Measurements from ENCODE around the gene CCDC179. TPM values are rescaled to one million over a fixed set of nuclear protein-coding genes. Genes with fewer than 3 reads are reported as not detected.

CCDC179 gene
- not detected in 2 replicates for total RNA-seq (2014; rRNA removed; shearing (Covaris generic); ENCODE audit: low replicate concordance)

- in situ Hi-C loops (cut with HindIII; ENCODE audit: low pct_unique_long_range_greater_than_20kb, low sequenced_read_pairs): no loop called here
- no peak for DNase-seq (ENCODE audit: low read depth)
These were observed at the start of gene CCDC179 for GRCh38 chr11:22860241-22860640. TSS of gene CCDC179 (minus strand) at chr11:22860474. CDS start at chr11:22860421, 53 bp downstream.

DNA sequence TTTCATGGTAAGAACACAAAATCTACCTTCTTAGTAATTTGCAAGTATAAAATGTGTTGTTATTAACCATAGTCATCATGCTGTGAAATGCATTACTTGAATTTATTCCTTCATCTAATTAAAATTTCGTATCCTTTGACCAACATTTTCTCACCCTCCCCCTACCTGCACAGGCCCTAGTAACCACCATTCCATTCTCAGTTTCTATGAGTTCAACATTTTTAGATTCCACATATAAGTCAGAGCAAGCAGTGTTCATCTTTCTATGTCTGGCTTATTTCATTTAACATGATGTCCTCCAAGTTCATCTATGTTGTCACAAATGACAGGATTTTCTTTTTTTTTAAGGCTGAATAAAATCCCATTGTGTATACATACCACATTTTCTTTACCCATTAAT lies 43.5 kb upstream of the CCDC179 start:
- DNase-seq (ENCODE audit: low read depth): no peak
- in situ Hi-C loops (cut with HindIII; ENCODE audit: low pct_unique_long_range_greater_than_20kb, low sequenced_read_pairs): no loop called here

- in situ Hi-C loops (cut with HindIII; ENCODE audit: low pct_unique_long_range_greater_than_20kb, low sequenced_read_pairs): no loop called here
- no peak for DNase-seq (ENCODE audit: low read depth)
These were observed 41.3 kb upstream of the CCDC179 start for GRCh38 chr11:22901603-22902002.

- in situ Hi-C loops (cut with HindIII; ENCODE audit: low pct_unique_long_range_greater_than_20kb, low sequenced_read_pairs): no loop called here
- no peak for DNase-seq (ENCODE audit: low read depth)
These were observed 40.7 kb upstream of the CCDC179 start for GRCh38 chr11:22900764-22901486.

DNA sequence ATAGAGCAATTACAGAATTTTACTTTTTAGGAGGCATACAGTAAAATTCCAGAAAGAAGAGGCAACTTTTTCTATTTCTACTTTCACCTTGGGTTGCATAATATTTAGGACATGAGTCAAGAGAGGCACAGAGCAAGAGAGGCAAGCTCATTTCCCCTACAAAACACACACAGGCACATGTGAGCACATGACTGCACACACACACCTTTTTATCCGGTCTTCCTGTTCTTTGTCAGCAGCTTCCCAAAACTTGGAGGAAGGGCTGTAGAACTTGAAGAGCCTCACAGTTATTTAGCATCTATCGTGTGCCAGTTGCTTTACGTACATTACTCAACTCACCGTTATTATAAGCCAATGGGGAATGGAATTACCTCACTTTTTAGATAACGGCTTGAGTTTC lies 37.8 kb upstream of the CCDC179 start:
- no peak for DNase-seq (ENCODE audit: low read depth)
- in situ Hi-C loops (cut with HindIII; ENCODE audit: low pct_unique_long_range_greater_than_20kb, low sequenced_read_pairs): no loop called here

- in situ Hi-C loops (cut with HindIII; ENCODE audit: low pct_unique_long_range_greater_than_20kb, low sequenced_read_pairs): no loop called here
- no peak for DNase-seq (ENCODE audit: low read depth)
These were observed 30.0 kb upstream of the CCDC179 start for GRCh38 chr11:22890227-22890626.

DNA sequence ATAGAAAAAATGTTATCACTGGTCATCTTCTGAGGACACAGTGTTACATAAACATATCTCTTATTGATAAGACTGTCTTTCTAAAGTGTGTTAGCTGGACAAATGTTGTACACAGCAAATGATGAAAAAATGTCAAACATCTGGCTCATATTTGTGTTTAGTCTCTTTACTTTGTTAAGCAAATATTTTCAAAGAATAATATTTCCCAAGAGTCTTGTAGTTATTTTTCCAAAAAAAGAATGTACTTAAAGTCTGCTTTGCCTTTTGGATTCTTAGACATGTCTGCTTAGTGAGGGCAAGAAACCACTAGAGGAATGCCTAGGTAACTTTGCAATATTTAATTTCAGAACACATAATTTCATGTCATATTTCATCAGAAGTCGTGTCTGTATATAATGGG lies 23.9 kb upstream of the CCDC179 start:
- in situ Hi-C loops (cut with HindIII; ENCODE audit: low pct_unique_long_range_greater_than_20kb, low sequenced_read_pairs): no loop called here

GRCh38 chr11:22879630-22880029 lies 19.4 kb upstream of the CCDC179 start:
- in situ Hi-C loops (cut with HindIII; ENCODE audit: low pct_unique_long_range_greater_than_20kb, low sequenced_read_pairs): no loop called here
- DNase-seq (ENCODE audit: low read depth): no peak

More for the DNA sequence above, 23.9 kb upstream of the CCDC179 start:
- no peak for DNase-seq (ENCODE audit: low read depth)

GRCh38 chr11:22878604-22879003 lies 18.3 kb upstream of the CCDC179 start:
- in situ Hi-C loops (cut with HindIII; ENCODE audit: low pct_unique_long_range_greater_than_20kb, low sequenced_read_pairs): no loop called here
- DNase-seq (ENCODE audit: low read depth): no peak

- in situ Hi-C loops (cut with HindIII; ENCODE audit: low pct_unique_long_range_greater_than_20kb, low sequenced_read_pairs): no loop called here
- no peak for DNase-seq (ENCODE audit: low read depth)
These were observed 17.8 kb upstream of the CCDC179 start for GRCh38 chr11:22878039-22878438.

DNA sequence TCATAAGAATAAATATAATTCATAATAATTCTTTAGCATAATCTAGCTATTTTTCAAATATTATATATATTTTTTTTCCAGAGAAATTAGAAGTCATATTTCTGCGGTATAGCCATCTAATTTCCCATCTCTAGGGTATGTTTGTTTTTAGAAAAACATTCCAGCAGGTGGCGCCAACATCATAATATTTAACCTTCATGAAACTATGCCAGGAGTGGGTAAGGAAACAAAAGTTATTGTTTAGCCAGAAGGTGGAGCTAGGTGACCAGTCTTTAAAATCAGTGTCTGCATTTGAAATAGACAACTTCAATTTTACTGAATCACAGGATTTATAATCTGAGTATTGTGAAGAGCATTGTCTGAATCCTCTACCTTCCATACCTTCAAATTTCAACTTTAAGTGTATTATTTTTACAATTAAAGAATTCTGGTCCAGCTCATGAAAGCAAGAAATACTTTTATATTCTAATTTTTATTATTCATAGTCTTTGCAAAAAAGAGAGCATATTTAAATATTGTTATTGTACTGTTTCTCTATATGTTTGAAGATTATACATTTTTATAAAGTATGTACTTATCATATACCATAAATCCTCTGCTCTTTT lies 15.7 kb upstream of the CCDC179 start:
- peak; percentile 65 for DNase-seq (ENCODE audit: low read depth)
- in situ Hi-C loops (cut with HindIII; ENCODE audit: low pct_unique_long_range_greater_than_20kb, low sequenced_read_pairs): no loop called here

GRCh38 chr11:22869325-22869724 lies 9.1 kb upstream of the CCDC179 start:
- DNase-seq (ENCODE audit: low read depth): no peak
- in situ Hi-C loops (cut with HindIII; ENCODE audit: low pct_unique_long_range_greater_than_20kb, low sequenced_read_pairs): no loop called here

DNA sequence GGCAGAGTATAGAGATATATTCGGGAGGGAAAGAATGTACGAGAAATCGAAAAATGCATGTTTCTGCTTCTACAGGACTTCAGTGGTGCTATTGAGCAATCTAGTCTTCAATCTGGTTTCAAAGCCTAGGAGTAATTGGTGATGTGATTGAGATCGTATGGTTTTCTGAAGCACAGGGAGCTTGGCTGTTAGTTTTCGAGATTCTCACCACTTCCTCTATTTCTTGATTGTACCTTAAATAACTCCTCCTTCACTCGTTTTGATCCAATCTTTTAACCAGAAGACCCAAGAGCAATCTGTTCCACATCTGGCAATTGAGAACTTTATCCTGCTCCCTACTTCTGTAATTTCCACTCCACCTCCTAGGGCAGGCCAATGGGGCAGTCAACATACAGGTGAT lies 518 bp downstream of the CCDC179 start:
- no peak for DNase-seq (ENCODE audit: low read depth)
- in situ Hi-C loops (cut with HindIII; ENCODE audit: low pct_unique_long_range_greater_than_20kb, low sequenced_read_pairs): no loop called here

DNA sequence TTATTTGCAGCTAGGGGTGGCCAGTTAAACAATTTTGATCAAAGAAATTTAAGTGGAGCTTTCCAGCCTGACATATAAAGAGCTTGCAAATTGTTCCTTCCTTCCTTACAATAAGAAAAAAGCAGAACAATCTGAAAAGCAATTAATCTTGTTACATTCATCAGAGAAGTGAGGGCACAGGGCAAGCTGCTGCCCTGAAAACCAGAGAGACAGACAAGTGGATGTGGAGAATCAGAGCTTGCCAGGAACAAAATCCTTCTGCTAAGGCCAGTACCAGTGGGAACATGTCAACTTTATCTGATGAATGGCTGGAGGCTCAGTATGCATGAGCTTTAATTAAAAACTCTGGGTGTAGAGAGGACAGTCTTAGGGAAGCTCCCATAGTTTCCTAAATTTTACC lies 8.8 kb downstream of the CCDC179 start:
- in situ Hi-C loops (cut with HindIII; ENCODE audit: low pct_unique_long_range_greater_than_20kb, low sequenced_read_pairs): no loop called here
- DNase-seq (ENCODE audit: low read depth): no peak

GRCh38 chr11:22846726-22847125 lies 13.5 kb downstream of the CCDC179 start:
- DNase-seq (ENCODE audit: low read depth): no peak
- in situ Hi-C loops (cut with HindIII; ENCODE audit: low pct_unique_long_range_greater_than_20kb, low sequenced_read_pairs): no loop called here

GRCh38 chr11:22832315-22833015 lies 27.8 kb downstream of the CCDC179 start:
- in situ Hi-C loops (cut with HindIII; ENCODE audit: low pct_unique_long_range_greater_than_20kb, low sequenced_read_pairs): no loop called here
- peak; percentile 12 for DNase-seq (ENCODE audit: low read depth)

DNA sequence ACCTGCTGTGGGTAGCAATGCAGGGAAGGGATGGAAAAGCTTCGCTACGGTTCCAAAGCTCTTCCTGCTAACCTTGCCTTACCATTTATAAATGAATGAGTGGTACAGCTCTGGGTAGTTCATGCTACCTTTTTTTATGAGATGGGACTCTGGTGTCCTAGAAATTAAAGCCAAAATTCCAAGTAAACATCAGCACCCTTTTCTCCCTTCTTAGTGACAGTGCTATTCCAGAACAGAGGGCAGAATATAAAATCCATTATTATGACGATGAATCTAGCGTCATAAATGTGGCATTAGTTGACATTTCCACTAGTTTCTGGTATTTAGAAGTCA lies 30.2 kb downstream of the CCDC179 start:
- DNase-seq (ENCODE audit: low read depth): no peak
- in situ Hi-C loops (cut with HindIII; ENCODE audit: low pct_unique_long_range_greater_than_20kb, low sequenced_read_pairs): no loop called here

DNA sequence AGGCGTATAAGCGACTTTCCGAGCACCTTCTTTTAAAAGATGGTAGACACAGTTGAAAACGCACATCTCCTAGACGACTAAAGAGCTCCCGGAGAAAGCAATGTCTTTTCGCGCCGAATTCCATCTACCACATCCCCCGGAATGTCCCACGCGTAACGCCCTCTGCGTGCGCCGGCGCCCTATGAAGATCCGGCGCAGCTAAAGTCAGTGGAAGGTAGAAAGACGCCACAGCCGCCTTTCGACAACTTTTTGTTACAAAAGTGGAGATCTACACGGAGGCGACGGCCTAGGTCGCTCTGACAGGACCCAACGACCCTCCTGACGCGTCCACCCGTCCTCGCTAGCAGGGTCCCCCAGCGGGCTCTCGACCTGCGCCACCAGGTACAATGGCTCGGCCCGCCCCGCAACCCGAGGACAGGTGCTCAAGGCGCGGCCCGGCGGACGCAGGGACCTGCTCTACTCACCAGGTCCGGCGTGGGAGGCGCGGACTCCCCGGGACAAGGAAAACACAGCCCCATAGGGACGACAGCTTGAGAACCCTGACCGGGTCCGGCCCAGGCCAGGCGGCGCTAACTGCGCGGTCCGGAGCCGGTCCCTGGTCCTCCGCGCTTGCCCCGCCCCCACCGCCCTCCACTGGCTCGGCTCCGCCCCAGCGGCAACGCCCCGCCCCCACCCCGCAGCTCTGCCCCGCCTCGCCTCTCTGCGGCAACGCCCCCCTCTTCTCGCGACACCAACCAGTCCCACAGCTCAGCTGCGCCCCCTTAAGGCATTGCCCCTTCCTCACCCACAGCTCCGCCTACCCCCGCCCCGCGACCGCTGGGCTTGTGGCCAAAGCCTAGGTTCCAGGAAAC lies 30.8 kb downstream of the CCDC179 start, which contains the start of gene SVIP:
Gene SVIP (minus strand): TSS at position 571 of the 851 bp plus-strand sequence. CDS start 53 bp downstream, at position 518.
- DNase-seq (ENCODE audit: low read depth): peak; percentile 84
- in situ Hi-C loops (cut with HindIII; ENCODE audit: low pct_unique_long_range_greater_than_20kb, low sequenced_read_pairs): no loop called here
